GM21447 (cell line): ENCODE measurements around the gene MEI4.
"Not testable (repeated sequence)": the region's sequence is repeated elsewhere in the genome, so short reads cannot be mapped to it uniquely, and the experiment has no call there.

Experiments
- ATAC-seq: cut with Tn5 transposase; IDR thresholded peaks from one replicate; pipeline ENCODE4 v1.9.1; 2021; ENCODE audit not compliant: unreplicated experiment

Gene MEI4, protein sequence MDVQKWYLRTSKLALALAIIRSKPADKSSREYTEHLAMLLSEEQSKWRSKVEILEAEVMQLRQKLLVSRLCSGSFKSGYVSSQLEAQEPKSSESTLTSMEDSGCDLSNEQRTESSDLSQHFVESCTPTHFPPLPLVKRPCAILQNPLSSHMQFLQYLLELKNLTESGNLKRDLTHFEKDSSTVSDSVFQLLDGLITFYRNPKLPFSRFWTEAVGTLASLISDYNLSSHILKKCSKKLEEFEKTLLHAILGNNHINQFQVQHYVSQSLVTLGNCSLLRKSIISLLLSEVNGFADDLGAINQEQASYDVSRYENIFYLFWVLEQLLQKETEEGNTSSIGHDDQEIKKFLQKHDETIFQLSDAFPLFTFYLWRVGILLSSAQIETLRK

DNA sequence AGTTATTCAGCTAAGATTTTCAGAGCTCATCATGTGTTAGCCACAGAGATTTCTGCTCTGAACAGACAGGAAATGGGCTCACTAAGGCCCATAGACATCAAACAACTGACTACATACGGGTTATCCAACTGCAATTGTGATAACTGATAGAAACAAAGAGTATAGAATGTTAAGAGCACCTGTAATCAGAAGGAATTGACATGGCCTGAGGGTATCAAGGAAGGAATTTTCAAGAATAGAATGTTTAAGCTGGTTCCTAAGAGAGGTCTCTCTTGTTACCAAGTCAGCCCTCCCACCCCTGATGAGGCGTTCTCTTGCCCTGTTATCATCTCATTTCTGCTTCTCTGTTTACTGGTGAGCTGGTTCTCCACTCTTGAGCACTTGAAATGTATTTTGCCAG, at the start of gene MEI4:
Gene MEI4, plus strand, starts transcription at position 301 of the 400 bp plus-strand sequence. CDS start 37,633 bp downstream, outside the sequence.
- no peak for ATAC-seq

DNA sequence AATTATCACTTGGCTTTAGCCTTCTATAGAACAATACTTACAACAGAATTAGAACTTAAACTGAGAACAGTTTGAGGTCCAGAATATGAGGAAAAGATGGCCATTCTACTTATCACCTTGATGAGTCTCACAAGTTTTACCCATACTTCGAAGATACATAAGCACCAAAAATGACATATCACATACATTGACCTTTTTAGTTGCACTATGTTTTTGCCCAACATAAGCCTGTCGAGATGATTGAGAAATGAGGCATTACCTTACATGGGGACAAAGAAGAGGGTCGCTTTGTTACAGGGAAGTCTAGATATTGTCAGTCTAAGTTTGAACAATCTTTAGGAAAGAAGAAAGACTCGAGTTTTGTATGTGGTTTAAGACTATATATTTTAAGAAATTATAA, 48.4 kb upstream of the MEI4 start:
- no peak for ATAC-seq

DNA sequence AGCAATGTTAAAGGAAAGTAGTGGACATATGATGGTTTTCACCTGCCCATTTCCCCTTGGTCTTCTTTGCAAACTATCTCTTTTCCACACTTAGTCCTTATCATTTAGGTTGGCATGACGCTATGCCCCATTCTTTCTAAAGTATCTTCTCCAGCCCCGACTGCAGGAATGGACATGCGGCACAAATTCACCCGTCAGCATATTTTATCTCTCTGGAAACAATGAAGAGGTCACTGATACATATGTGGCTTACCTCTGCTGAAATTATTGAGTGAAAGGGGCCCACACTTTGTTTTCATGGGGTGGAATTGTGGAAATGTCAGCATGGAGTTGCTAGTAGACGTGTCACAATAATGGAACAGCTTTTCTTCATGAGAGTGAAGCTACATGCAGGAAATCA, 45.8 kb upstream of the MEI4 start:
- ATAC-seq, result no peak

GRCh38 chr6:77609106-77609505, 43.7 kb upstream of the MEI4 start:
- ATAC-seq, result no peak

- ATAC-seq, result no peak
Measured at GRCh38 chr6:77619114-77619513, 33.7 kb upstream of the MEI4 start.

GRCh38 chr6:77620278-77620882, 32.5 kb upstream of the MEI4 start:
- ATAC-seq, result peak; percentile 79

DNA sequence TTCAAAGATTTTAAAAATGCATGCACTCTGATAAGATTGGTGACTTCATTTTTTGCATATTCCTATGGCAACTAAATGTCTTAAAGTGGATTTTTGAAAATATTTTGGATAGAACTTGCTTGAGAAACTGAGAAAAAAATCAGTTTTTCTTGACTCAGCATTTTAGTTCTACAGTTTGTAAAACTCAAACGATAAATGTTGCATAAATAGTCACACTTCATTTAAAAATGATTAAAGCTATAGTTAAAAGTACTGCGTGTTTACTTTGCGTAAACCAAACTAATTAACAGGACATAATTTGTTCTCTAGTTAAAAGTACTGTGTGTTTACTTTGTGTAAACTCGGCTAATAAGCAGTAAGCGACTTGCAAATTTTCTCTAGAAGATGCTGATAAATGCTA, 28.3 kb upstream of the MEI4 start:
- ATAC-seq, result no peak

DNA sequence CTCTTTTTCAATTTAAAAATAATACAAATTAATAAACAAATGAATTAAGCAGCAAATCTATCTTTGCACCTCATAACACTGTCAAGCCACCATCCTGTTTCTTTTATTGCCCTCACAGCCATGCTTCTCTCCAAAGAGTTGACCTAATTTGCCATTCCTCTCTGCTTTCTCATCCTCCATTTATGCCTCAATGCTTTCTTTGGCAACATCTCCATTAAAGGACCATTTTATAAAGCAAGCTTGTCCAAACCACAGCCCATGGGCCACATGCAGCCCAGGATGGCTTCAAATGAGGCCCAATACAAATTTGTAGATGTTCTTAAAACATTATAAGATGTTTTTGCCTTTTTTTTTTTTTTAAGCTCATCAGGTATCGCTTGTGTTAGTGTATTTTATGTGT, 26.4 kb upstream of the MEI4 start:
- no peak for ATAC-seq

GRCh38 chr6:77630014-77630413, 22.8 kb upstream of the MEI4 start:
- no peak for ATAC-seq

GRCh38 chr6:77633471-77633870, 19.4 kb upstream of the MEI4 start:
- no peak for ATAC-seq

DNA sequence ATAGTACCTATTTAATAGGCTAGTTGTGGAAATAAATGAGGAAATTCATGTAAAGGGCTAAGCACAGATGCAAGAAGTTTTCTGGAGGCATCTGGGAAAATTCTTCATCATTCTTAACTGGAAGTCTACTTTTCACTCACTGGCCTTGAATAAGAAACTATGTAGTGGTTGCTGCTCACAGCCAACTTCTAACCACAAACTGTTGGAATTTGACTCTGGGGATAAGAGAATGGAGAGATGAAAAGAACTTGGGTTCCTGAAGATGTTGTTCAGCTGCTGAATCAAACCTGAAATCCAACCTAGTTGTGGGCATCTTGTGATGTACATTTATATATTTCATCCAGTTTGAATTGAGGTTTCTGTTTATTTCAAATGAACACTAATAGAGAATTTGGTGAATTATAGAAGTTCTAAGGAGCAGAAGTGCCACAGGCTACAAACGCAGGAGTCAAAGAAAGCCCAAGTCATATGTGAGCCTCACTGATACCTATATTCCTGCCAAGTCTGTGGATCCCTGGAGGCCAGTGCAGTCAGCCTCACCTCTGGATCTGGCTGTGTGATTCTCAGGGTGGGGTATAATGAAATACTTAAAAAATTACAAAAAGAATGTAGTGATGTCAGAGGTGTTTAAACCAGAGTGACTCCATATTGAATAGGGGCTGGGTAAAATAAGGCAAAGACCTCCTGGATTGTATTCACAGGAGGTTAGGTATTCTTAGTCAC, 18.7 kb upstream of the MEI4 start:
- ATAC-seq, result no peak

GRCh38 chr6:77638129-77638830, 14.6 kb upstream of the MEI4 start:
- no peak for ATAC-seq

DNA sequence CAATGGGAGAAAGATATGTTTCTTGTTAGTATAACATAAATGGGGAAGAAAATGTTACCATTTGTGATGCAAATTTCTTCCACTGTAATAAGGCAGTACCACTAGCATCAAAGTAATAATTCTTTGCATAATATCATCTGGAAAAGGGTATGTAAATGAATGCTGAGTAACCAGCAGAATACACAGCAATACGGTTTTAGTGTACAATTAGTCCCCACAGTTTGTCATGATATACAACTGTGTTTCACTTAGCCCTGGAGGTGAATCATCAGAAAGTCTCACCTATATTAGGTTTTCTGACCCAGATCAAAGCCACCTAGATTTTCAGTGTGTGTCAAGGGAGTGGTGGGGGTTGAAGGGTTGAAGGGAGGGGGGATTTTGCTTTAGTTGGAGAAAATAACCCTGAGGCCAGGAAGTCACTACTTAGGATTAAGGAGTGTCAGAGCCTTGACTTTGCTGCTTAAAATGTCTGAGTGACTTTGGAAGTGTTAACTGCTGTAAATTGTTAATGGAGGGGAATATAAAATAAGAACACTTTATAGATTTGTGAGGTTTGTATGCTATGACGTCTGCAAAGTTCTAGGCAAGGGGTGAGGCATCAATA, 8.6 kb upstream of the MEI4 start:
- no peak for ATAC-seq

DNA sequence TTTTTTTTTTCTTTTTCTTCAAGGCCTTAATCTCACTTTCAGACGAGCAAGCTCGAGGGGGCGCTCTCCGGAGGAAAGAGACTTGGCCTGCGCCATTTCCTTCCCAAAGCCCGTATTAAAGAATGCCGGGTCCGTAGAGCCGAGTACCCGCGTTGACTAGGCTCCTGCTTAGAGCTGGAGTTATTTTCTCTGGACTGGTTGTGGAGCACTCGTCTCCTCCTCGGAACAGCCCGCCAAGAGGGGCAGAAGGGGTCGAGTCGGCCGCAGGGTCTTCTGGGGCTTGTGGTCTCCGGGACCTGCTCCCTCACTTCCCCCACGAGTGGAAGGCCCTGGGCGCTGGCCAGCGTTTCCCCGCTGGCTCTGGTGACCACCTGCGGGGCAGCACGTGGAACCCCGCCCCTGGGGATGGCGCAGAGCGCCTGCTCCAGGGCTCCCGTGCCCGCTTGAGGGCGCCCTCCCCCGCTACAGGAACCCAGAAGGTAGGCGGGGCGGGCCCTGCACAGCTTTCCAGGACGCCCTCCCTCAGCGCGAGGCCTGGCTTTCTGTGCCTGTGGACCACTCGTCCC, 2.7 kb upstream of the MEI4 start:
- no peak for ATAC-seq

GRCh38 chr6:77653816-77654215, 977 bp downstream of the MEI4 start:
- no peak for ATAC-seq

DNA sequence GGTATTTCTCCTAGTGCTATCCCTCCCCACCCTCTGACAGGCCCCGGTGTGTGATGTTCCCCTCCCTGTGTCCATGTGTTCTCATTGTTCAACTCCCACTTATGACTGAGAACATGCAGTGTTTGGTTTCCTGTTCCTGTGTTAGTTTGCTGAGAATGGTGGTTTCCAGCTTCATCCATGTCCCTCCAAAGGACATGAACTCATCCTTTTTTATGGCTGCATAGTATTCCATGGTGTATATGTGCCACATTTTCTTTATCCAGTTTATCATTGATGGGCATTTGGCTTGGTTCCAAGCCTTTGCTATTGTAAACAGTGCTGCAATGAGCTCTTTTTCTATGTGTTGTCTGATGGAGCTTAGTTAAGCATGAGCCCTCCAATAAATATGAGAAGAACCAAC, 2.2 kb downstream of the MEI4 start:
- not testable (repeated sequence) for ATAC-seq

- no peak for ATAC-seq
Measured at GRCh38 chr6:77656999-77657764, 4.3 kb downstream of the MEI4 start.

- ATAC-seq, result no peak
Measured at GRCh38 chr6:77666340-77666739, 13.5 kb downstream of the MEI4 start.

- no peak for ATAC-seq
Measured at GRCh38 chr6:77666846-77667245, 14.0 kb downstream of the MEI4 start.

- no peak for ATAC-seq
Measured at GRCh38 chr6:77669913-77670312, 17.1 kb downstream of the MEI4 start.
